ENCODE results near the gene UFD1. TPM values are rescaled to one million over a fixed set of nuclear protein-coding genes. Genes with fewer than 3 reads are reported as not detected.

The UFD1 gene
- total and polyA plus RNA-seq, 2 of the 4 experiments (the other 2 are of a cell fraction) = 149 to 152 TPM

GRCh38 chr22:19431649-19432132 lies 47.3 kb downstream of the UFD1 start, which contains the start of gene HIRA:
TSS of gene HIRA (minus strand) at chr22:19431733. CDS start at chr22:19431476, 257 bp downstream.
- peaks cover 3% of the 10 kb centered on the region for H3K4me1 ChIP-seq (ENCODE audit: control insufficient read depth, insufficient read depth, low read length)
- ATAC-seq (ENCODE audit: low read depth) = peak; percentile 52
- peak within 1 kb of the TSS; percentile 99 for H3K4ac ChIP-seq (ENCODE audit: low read depth, low read length)
- peaks cover 29% of the 10 kb centered on the region for H4K20me1 ChIP-seq (ENCODE audit: insufficient read depth, low read length)
- peak; percentile 66 for DNase-seq
- in situ Hi-C loops (cut with MboI; ENCODE audit: low sequenced_read_pairs) = no loop called here
- H3K79me1 ChIP-seq (ENCODE audit: low read depth in 1 of 2, low read length in 2 of 2) = peaks cover 10 to 67% of the 10 kb centered on the region in 2 experiments; a peak in 3 of 4 replicates
- peak within 1 kb of the TSS; percentile 81 for H3K4me3 ChIP-seq (ENCODE audit: insufficient read depth, low read depth, low read length)
- peak within 1 kb of the TSS; percentile 99 for H2AFZ ChIP-seq (replicated peaks; ENCODE audit: low read length, poor library complexity)
- dilution Hi-C loops (cut with HindIII; ENCODE audit: low sequenced_read_pairs, unreplicated experiment) = no loop called here
- H3K23ac ChIP-seq (ENCODE audit: low read depth, low read length) = peak within 1 kb of the TSS; percentile 99
- peak within 1 kb of the TSS; percentile 99 for H3K14ac ChIP-seq (replicated peaks; ENCODE audit: low read depth, low read length)
- peaks cover 11% of the 10 kb centered on the region for H3K36me3 ChIP-seq (ENCODE audit: control insufficient read depth, insufficient read depth, low read length)
- H2BK15ac ChIP-seq (ENCODE audit: low read depth, low read length) = no peak within 1 kb of the TSS
- ChIA-PET POLR2A (ENCODE audit: unreplicated experiment) (no interaction called here), CTCF (no interaction called here)
- peak within 1 kb of the TSS; percentile 71 for H3K56ac ChIP-seq (ENCODE audit: extremely low read depth, insufficient read depth, low read length)
- H2AK9ac ChIP-seq (replicated peaks; ENCODE audit: low read depth, low read length, poor library complexity) = peak within 1 kb of the TSS; percentile 99
- TF ChIP-seq FOS (IDR thresholded peaks at IDR 0.05; ENCODE audit: low read depth, low read length) (no peak), NFE2L2 (IDR thresholded peaks at IDR 0.05; ENCODE audit: low read depth, low read length) (no peak), POLR2A (IDR thresholded peaks at IDR 0.05; ENCODE audit: low read depth, low read length) (no peak; the same call in 1 of the 2 replicates), ELK1 (IDR thresholded peaks at IDR 0.05; ENCODE audit: borderline replicate concordance, low read depth, low read length) (no peak), RCOR1 (IDR thresholded peaks at IDR 0.05; ENCODE audit: insufficient replicate concordance, low read length) (no peak), SMC3 (IDR thresholded peaks at IDR 0.05; ENCODE audit: low read depth, low read length) (no peak), USF2 (IDR thresholded peaks at IDR 0.05; ENCODE audit: low read depth, low read length) (peak; percentile 28; the same call in 1 of the 2 replicates), MAFK (IDR thresholded peaks at IDR 0.05; ENCODE audit: low read depth, low read length) (no peak), CEBPB (IDR thresholded peaks at IDR 0.05; ENCODE audit: low read depth, low read length) (no peak), CTCF (conservative IDR thresholded peaks at IDR 0.05; ENCODE audit: low read depth, low read length) (0 out of 2 replicates have a peak, but pooled peaks have one; percentile 3), BHLHE40 (IDR thresholded peaks at IDR 0.05; ENCODE audit: low read depth, low read length) (no peak), RAD21 (IDR thresholded peaks at IDR 0.05; ENCODE audit: low read length) (no peak), RFX5 (IDR thresholded peaks at IDR 0.05; ENCODE audit: low read depth, low read length) (no peak), MXI1 (IDR thresholded peaks at IDR 0.05; ENCODE audit: borderline replicate concordance, low read depth, low read length) (peak; percentile 70), CHD1 (IDR thresholded peaks at IDR 0.05; ENCODE audit: low read depth, low read length) (no peak), MAZ (IDR thresholded peaks at IDR 0.05; ENCODE audit: borderline replicate concordance, low read depth, low read length) (peak; percentile 62; the same call in 1 of the 2 replicates)
- intact Hi-C loops (cut with micrococcal nuclease) = no loop called here
- peak within 1 kb of the TSS; percentile 96 for H2BK5ac ChIP-seq (ENCODE audit: low read depth, low read length, poor library complexity, severe bottlenecking)
- H4K8ac ChIP-seq (ENCODE audit: low read depth in 2 of 2, low read length in 2 of 2) = peak within 1 kb of the TSS; percentile 92 to 99
- H2AK5ac ChIP-seq (ENCODE audit: low read depth, low read length) = peak within 1 kb of the TSS; percentile 90
- peak within 1 kb of the TSS; percentile 88 for H3K27ac ChIP-seq (ENCODE audit: insufficient read depth, low read length)
- WGBS, 2 experiments (ENCODE audit: extremely low coverage in 2 of 2, insufficient read length in 1 of 2) = 0% methylated on average over 26 of the region's 66 CpGs; no CpG with 5 or more reads in 1 of the 2 experiments
- H4K5ac ChIP-seq (ENCODE audit: low read depth, low read length) = peak within 1 kb of the TSS; percentile 86
- no peak within 1 kb of the TSS for H2BK20ac ChIP-seq (ENCODE audit: low read depth, low read length)
- H3K4me2 ChIP-seq (ENCODE audit: low read depth, low read length) = peak within 1 kb of the TSS; percentile 96
- peak within 1 kb of the TSS; percentile 90 for H4K91ac ChIP-seq (ENCODE audit: insufficient read depth, low read depth, low read length)
- H3K9me1 ChIP-seq (ENCODE audit: insufficient read depth, low read length) = peaks cover 4% of the 10 kb centered on the region; the same call in 1 of the 2 replicates
- H2BK120ac ChIP-seq (ENCODE audit: low read depth, low read length) = peak within 1 kb of the TSS; percentile 71; the same call in 1 of the 2 replicates
- peak within 1 kb of the TSS; percentile 50 for H3K18ac ChIP-seq (ENCODE audit: low read depth, low read length)
- BruUV-seq (replicated peaks) = no TSS peak
- no peaks in the 10 kb centered on the region for H3K9me3 ChIP-seq (ENCODE audit: control insufficient read depth, insufficient read depth, low read length)
- no peaks in the 10 kb centered on the region for H3K27me3 ChIP-seq (ENCODE audit: control insufficient read depth, insufficient read depth, low read length)
- H3K9ac ChIP-seq (ENCODE audit: low read depth, low read length) = peak within 1 kb of the TSS; percentile 93
